Peyer's patch (tissue), 4 donors: ENCODE measurements around the gene DDR1.

Experiments
- POLR2A ChIP-seq, 2 donors: fragments of 450-650 bp; IDR thresholded peaks; one replicate each; pipeline ENCODE4 v1.5.1; 2017; ENCODE audit warnings: antibody characterized with exemption in 2 of 2, mild to moderate bottlenecking in 2 of 2, moderate library complexity in 2 of 2
- TF ChIP-seq, protein P1 (sequence below), 6 experiments: fragments of 450-650 bp in 4 of 6; fragments of 200-600 bp in 2 of 6; sonication (generic) in 1 of 6; IDR thresholded peaks; one replicate each; pipeline ENCODE4 v1.5.1; 2017 to 2019; ENCODE audit warnings: antibody characterized with exemption in 6 of 6, mild to moderate bottlenecking in 3 of 6, moderate library complexity in 1 of 6

- no peak for TF ChIP-seq POLR2A (IDR thresholded peaks at IDR 0.05)
- TF ChIP-seq, protein P1, sequence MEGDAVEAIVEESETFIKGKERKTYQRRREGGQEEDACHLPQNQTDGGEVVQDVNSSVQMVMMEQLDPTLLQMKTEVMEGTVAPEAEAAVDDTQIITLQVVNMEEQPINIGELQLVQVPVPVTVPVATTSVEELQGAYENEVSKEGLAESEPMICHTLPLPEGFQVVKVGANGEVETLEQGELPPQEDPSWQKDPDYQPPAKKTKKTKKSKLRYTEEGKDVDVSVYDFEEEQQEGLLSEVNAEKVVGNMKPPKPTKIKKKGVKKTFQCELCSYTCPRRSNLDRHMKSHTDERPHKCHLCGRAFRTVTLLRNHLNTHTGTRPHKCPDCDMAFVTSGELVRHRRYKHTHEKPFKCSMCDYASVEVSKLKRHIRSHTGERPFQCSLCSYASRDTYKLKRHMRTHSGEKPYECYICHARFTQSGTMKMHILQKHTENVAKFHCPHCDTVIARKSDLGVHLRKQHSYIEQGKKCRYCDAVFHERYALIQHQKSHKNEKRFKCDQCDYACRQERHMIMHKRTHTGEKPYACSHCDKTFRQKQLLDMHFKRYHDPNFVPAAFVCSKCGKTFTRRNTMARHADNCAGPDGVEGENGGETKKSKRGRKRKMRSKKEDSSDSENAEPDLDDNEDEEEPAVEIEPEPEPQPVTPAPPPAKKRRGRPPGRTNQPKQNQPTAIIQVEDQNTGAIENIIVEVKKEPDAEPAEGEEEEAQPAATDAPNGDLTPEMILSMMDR (IDR thresholded peaks at IDR 0.05), result no peak
Observed at GRCh38 chr6:30913721-30914075, 29.4 kb downstream of the DDR1 start.
